ENCODE data around the gene C1orf167.

Gene C1orf167

DNA sequence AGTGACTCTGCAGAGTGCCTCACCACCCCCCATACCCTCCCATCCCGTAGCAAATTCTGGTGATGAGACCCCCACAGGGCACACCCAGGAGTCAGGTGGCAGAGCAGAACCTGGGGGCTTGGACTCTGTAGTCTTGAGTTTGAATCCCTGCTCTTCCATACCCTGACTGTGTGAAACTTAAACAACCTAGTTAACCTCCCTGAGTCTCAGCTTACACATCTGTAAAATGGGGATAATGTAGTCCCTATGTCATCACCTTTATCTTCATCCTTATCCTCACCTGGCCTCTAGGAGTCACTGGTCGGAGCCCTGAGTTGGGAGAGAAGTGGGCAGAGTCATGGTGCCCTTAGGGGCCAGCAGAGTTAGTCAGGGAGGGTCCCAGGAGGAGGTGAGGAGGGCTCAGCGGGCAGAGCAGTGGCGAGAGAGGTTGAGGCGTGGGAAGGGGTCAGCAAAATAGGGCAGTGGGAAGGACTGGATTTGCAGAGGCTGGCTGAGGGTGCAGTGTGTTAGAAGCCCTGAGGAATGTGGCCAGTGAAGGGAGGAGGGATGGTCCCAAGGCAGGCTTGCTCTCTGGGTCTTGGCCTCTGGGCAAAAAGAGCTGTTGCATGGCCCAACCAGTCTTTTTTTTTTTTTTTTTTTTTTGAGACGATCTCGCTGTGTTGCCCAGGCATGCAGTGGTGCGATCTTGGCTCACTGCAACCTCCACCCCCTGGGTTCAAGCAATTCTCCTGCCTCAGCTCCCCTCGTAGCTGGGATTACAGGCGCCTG, 18.6 kb downstream of the C1orf167 start:
- Histone ChIP-seq H2BK5ac (ENCODE audit: low read length) (no peak overlapping the region), H3K4ac (ENCODE audit: low read depth, low read length) (no peak overlapping the region), H3K36me3 (ENCODE audit: control insufficient read depth, insufficient read depth, low read length) (no peaks in the 10 kb centered on the region), H2BK120ac (ENCODE audit: low read depth, low read length) (no peak overlapping the region), H3K18ac (ENCODE audit: low read length) (no peak overlapping the region), H2BK15ac (replicated peaks; ENCODE audit: low read depth) (no peak overlapping the region), H2AK5ac (ENCODE audit: low read length) (no peak overlapping the region), H3K23ac (ENCODE audit: low read length) (no peak overlapping the region), H3K9ac (ENCODE audit: low read length) (no peak overlapping the region), H4K5ac (ENCODE audit: low read length) (no peak overlapping the region), H3K27me3 (ENCODE audit: insufficient read depth, low read length, poor library complexity) (no peaks in the 10 kb centered on the region), H3K4me2 (ENCODE audit: low read length) (no peak overlapping the region), H3K79me1 (ENCODE audit: low read length) (no peaks in the 10 kb centered on the region), H3K4me3 (ENCODE audit: low read length) (no peak overlapping the region), H3K56ac (ENCODE audit: low read length) (no peak overlapping the region), H3K4me1 (ENCODE audit: control insufficient read depth, low read depth, low read length) (no peaks in the 10 kb centered on the region), H3K79me2 (ENCODE audit: control insufficient read depth, insufficient read depth, low read length) (no peaks in the 10 kb centered on the region), H4K8ac (ENCODE audit: low read depth, low read length) (no peak overlapping the region), H3K27ac (ENCODE audit: low read depth, low read length) (no peak overlapping the region)
- no CpG with 5 or more reads among the region's 10 CpGs for WGBS (ENCODE audit: extremely low coverage, insufficient coverage, low lambda C conversion rate)
- DNase-seq = peak; percentile 68

DNA sequence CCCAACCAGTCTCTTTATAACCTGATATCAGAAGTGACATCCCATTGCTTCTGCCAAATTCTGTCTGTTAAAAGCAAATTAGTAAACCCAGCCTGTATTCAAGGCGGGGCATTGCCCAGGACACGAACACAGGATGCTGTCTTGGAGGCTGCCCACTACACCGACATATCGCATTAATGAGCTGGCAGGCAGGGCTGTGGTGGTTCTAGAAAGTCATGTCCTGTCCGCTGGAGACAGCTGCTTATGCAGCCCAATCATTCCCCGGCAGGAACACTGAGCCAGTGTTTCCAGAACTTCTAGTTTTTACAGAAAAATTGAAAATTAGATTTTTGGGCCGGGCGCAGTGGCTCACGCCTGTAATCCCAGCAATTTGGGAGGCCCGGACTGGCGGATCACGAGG, 19.3 kb downstream of the C1orf167 start:
- Histone ChIP-seq H3K27me3 (ENCODE audit: insufficient read depth, low read length, poor library complexity) (no peaks in the 10 kb centered on the region), H2BK5ac (ENCODE audit: low read length) (no peak overlapping the region), H4K8ac (ENCODE audit: low read depth, low read length) (no peak overlapping the region), H3K4me1 (ENCODE audit: control insufficient read depth, low read depth, low read length) (no peaks in the 10 kb centered on the region), H3K4me3 (ENCODE audit: low read length) (no peak overlapping the region), H3K56ac (ENCODE audit: low read length) (no peak overlapping the region), H3K79me1 (ENCODE audit: low read length) (no peaks in the 10 kb centered on the region), H2BK120ac (ENCODE audit: low read depth, low read length) (no peak overlapping the region), H3K23ac (ENCODE audit: low read length) (no peak overlapping the region), H3K4me2 (ENCODE audit: low read length) (no peak overlapping the region), H3K18ac (ENCODE audit: low read length) (no peak overlapping the region), H3K79me2 (ENCODE audit: control insufficient read depth, insufficient read depth, low read length) (no peaks in the 10 kb centered on the region), H3K27ac (ENCODE audit: low read depth, low read length) (no peak overlapping the region), H3K9ac (ENCODE audit: low read length) (no peak overlapping the region), H3K4ac (ENCODE audit: low read depth, low read length) (no peak overlapping the region), H2BK15ac (replicated peaks; ENCODE audit: low read depth) (no peak overlapping the region), H4K5ac (ENCODE audit: low read length) (no peak overlapping the region), H2AK5ac (ENCODE audit: low read length) (no peak overlapping the region), H3K36me3 (ENCODE audit: control insufficient read depth, insufficient read depth, low read length) (no peaks in the 10 kb centered on the region)
- WGBS (ENCODE audit: extremely low coverage, insufficient coverage, low lambda C conversion rate) = no CpG with 5 or more reads among the region's 12 CpGs
- no peak for DNase-seq

DNA sequence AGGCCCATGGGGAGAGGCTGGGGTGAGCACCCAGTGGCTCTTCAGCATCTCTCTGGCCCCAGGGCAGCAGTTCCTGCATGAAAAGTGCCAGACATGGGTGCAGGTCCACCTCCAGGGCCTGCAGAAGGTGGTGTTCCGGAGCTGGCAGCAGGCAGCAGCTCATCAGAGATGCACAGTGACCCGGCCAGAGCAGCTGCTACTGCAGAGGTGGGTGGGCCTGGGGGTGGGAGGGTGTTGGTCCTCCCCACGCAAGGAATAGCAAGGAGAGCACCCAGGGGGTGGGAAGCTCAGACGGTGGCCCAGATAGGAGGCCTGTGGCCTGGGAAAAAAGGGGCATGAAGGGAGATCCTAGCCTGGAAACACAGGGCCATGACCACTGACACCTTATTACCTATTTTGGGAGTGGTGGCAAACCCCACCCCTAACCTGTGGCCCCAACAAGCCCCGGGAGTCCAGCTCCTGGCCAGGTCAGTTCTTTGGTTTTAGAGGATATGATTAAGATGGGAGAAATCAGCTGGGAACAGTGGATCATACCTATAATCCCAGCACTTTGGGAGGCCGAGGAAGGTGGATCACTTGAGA, 20.2 kb downstream of the C1orf167 start:
- Histone ChIP-seq H3K79me1 (ENCODE audit: low read length) (no peaks in the 10 kb centered on the region), H3K4me3 (ENCODE audit: low read length) (no peak overlapping the region), H3K9ac (ENCODE audit: low read length) (no peak overlapping the region), H3K18ac (ENCODE audit: low read length) (no peak overlapping the region), H3K56ac (ENCODE audit: low read length) (no peak overlapping the region), H3K27me3 (ENCODE audit: insufficient read depth, low read length, poor library complexity) (no peaks in the 10 kb centered on the region), H3K36me3 (ENCODE audit: control insufficient read depth, insufficient read depth, low read length) (no peaks in the 10 kb centered on the region), H2BK15ac (replicated peaks; ENCODE audit: low read depth) (no peak overlapping the region), H3K23ac (ENCODE audit: low read length) (no peak overlapping the region), H3K4ac (ENCODE audit: low read depth, low read length) (no peak overlapping the region), H4K8ac (ENCODE audit: low read depth, low read length) (no peak overlapping the region), H2BK120ac (ENCODE audit: low read depth, low read length) (no peak overlapping the region), H3K27ac (ENCODE audit: low read depth, low read length) (no peak overlapping the region), H4K5ac (ENCODE audit: low read length) (no peak overlapping the region), H3K79me2 (ENCODE audit: control insufficient read depth, insufficient read depth, low read length) (no peaks in the 10 kb centered on the region), H3K4me2 (ENCODE audit: low read length) (no peak overlapping the region), H3K4me1 (ENCODE audit: control insufficient read depth, low read depth, low read length) (peaks cover 4% of the 10 kb centered on the region), H2AK5ac (ENCODE audit: low read length) (no peak overlapping the region), H2BK5ac (ENCODE audit: low read length) (no peak overlapping the region)
- no peak for DNase-seq
- no CpG with 5 or more reads among the region's 6 CpGs for WGBS (ENCODE audit: extremely low coverage, insufficient coverage, low lambda C conversion rate)

DNA sequence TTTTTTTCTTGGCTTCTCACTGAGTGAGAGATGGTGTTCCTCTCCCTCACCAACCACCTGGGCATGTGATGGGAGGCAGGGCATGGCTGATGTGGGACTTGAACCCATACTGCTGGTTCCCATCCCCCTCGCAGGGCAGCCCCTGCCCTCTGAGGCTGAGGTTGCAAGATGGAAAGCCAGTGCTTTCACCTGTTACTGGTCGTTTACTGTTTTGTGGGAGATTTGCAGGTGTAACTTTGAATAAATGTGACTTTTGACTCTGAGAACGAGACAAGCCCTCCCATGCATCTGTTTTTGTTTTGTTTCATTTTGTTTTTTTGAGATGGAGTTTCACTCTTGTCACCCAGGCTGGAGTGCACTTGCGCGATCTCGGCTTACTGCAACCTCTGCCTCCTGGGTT, 21.6 kb downstream of the C1orf167 start:
- H3K27ac ChIP-seq (ENCODE audit: low read depth, low read length) = no peak overlapping the region
- H3K23ac ChIP-seq (ENCODE audit: low read length) = no peak overlapping the region
- H2BK5ac ChIP-seq (ENCODE audit: low read length) = no peak overlapping the region
- H3K9ac ChIP-seq (ENCODE audit: low read length) = no peak overlapping the region
- no peak overlapping the region for H4K5ac ChIP-seq (ENCODE audit: low read length)
- no peak overlapping the region for H2AK5ac ChIP-seq (ENCODE audit: low read length)
- H2BK120ac ChIP-seq (ENCODE audit: low read depth, low read length) = no peak overlapping the region
- no peak overlapping the region for H3K18ac ChIP-seq (ENCODE audit: low read length)
- no peak overlapping the region for H3K4me3 ChIP-seq (ENCODE audit: low read length)
- no peak overlapping the region for H3K4ac ChIP-seq (ENCODE audit: low read depth, low read length)
- no peaks in the 10 kb centered on the region for H3K79me1 ChIP-seq (ENCODE audit: low read length)
- H3K27me3 ChIP-seq (ENCODE audit: insufficient read depth, low read length, poor library complexity) = no peaks in the 10 kb centered on the region
- DNase-seq = no peak
- H3K36me3 ChIP-seq (ENCODE audit: control insufficient read depth, insufficient read depth, low read length) = no peaks in the 10 kb centered on the region
- H3K4me1 ChIP-seq (ENCODE audit: control insufficient read depth, low read depth, low read length) = peaks cover 13% of the 10 kb centered on the region
- H3K4me2 ChIP-seq (ENCODE audit: low read length) = no peak overlapping the region
- WGBS (ENCODE audit: extremely low coverage, insufficient coverage, low lambda C conversion rate) = no CpG with 5 or more reads among the region's 6 CpGs
- H3K79me2 ChIP-seq (ENCODE audit: control insufficient read depth, insufficient read depth, low read length) = no peaks in the 10 kb centered on the region
- H3K56ac ChIP-seq (ENCODE audit: low read length) = no peak overlapping the region
- H2BK15ac ChIP-seq (replicated peaks; ENCODE audit: low read depth) = no peak overlapping the region
- no peak overlapping the region for H4K8ac ChIP-seq (ENCODE audit: low read depth, low read length)

DNA sequence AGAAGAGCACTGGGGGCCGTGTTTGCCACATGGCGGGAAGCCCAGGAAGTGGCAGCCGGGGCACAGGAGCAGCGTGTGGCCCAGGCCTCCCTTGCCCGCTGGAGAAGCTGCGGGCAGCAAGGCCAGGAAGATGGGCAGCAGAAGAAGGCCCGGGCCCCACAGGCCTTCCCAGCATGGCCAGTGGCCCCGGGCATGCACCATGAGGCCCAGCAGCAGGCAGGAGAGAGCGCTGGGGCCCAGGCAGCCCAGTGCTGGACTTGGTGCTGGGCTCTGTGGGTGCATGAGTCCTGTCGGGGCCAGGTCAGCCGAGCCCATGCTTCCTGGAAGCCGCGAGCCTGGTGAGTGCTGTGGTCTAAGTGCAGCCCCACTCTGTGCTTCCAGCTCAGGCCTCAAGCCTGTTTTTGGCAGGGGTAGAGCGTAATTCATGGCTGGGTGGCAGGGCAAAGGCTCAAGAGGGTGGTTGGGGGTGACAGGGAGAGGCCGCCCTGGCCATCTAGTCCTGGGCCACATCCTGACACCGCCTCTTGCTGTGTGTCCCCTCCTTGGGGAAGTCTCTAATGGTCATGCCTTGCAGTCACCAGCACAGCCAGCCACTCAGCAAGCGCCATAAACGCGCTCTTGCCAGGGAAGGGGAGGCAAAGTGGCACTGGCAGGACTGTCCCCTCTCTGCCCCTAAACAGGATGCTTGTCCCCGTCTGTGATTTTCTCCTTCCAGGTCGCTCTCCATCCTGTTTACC, 22.4 kb downstream of the C1orf167 start:
- no peak overlapping the region for H3K4ac ChIP-seq (ENCODE audit: low read depth, low read length)
- no peak overlapping the region for H2BK120ac ChIP-seq (ENCODE audit: low read depth, low read length)
- no peak overlapping the region for H3K27ac ChIP-seq (ENCODE audit: low read depth, low read length)
- H3K56ac ChIP-seq (ENCODE audit: low read length) = peak overlapping the region; percentile 61
- H2AK5ac ChIP-seq (ENCODE audit: low read length) = no peak overlapping the region
- no peaks in the 10 kb centered on the region for H3K27me3 ChIP-seq (ENCODE audit: insufficient read depth, low read length, poor library complexity)
- no peak overlapping the region for H3K23ac ChIP-seq (ENCODE audit: low read length)
- DNase-seq = no peak
- no peak overlapping the region for H4K8ac ChIP-seq (ENCODE audit: low read depth, low read length)
- H3K9ac ChIP-seq (ENCODE audit: low read length) = no peak overlapping the region
- no CpG with 5 or more reads among the region's 21 CpGs for WGBS (ENCODE audit: extremely low coverage, insufficient coverage, low lambda C conversion rate)
- H4K5ac ChIP-seq (ENCODE audit: low read length) = no peak overlapping the region
- H2BK5ac ChIP-seq (ENCODE audit: low read length) = no peak overlapping the region
- H3K79me1 ChIP-seq (ENCODE audit: low read length) = no peaks in the 10 kb centered on the region
- H3K79me2 ChIP-seq (ENCODE audit: control insufficient read depth, insufficient read depth, low read length) = no peaks in the 10 kb centered on the region
- no peak overlapping the region for H3K18ac ChIP-seq (ENCODE audit: low read length)
- H3K4me1 ChIP-seq (ENCODE audit: control insufficient read depth, low read depth, low read length) = peaks cover 13% of the 10 kb centered on the region
- H3K4me3 ChIP-seq (ENCODE audit: low read length) = no peak overlapping the region
- H3K4me2 ChIP-seq (ENCODE audit: low read length) = no peak overlapping the region
- no peak overlapping the region for H2BK15ac ChIP-seq (replicated peaks; ENCODE audit: low read depth)
- H3K36me3 ChIP-seq (ENCODE audit: control insufficient read depth, insufficient read depth, low read length) = no peaks in the 10 kb centered on the region
